ENCODE results near the gene TENT5A. TPM values are rescaled to one million over a fixed set of nuclear protein-coding genes. Genes with fewer than 3 reads are reported as not detected.

The TENT5A gene
- total RNA-seq, 1 donor from 2014 or later: 8.1 TPM

- Mint-ChIP-seq H3K36me3 (ENCODE audit: insufficient read depth) (no peaks in the 10 kb centered on the region), H3K27me3 (no peaks in the 10 kb centered on the region), H3K9me3 (ENCODE audit: low read depth) (no peaks in the 10 kb centered on the region), H3K4me3 (ENCODE audit: low read depth) (no peak overlapping the region), H3K27ac (no peak overlapping the region), H3K4me1 (ENCODE audit: low read depth) (peaks cover 18% of the 10 kb centered on the region)
- TF ChIP-seq CTCF (IDR thresholded peaks at IDR 0.05; ENCODE audit: unreplicated experiment): no peak
- DNase-seq (ENCODE audit: low spot score, unreplicated experiment): no peak
These were observed 4.2 kb upstream of the TENT5A start for GRCh38 chr6:81756690-81757089.

- no peaks in the 10 kb centered on the region for H3K36me3 Mint-ChIP-seq (ENCODE audit: insufficient read depth)
- H3K4me1 Mint-ChIP-seq (ENCODE audit: low read depth): peaks cover 18% of the 10 kb centered on the region
- no peak overlapping the region for H3K4me3 Mint-ChIP-seq (ENCODE audit: low read depth)
- DNase-seq (ENCODE audit: low spot score, unreplicated experiment): no peak
- no peak for TF ChIP-seq CTCF (IDR thresholded peaks at IDR 0.05; ENCODE audit: unreplicated experiment)
- H3K27ac Mint-ChIP-seq: no peak overlapping the region
- H3K27me3 Mint-ChIP-seq: no peaks in the 10 kb centered on the region
- no peaks in the 10 kb centered on the region for H3K9me3 Mint-ChIP-seq (ENCODE audit: low read depth)
These were observed 3.1 kb upstream of the TENT5A start for GRCh38 chr6:81755551-81755950.

- TF ChIP-seq CTCF (IDR thresholded peaks at IDR 0.05; ENCODE audit: unreplicated experiment): no peak
- no peaks in the 10 kb centered on the region for H3K27me3 Mint-ChIP-seq
- DNase-seq (ENCODE audit: low spot score, unreplicated experiment): no peak
- H3K4me1 Mint-ChIP-seq (ENCODE audit: low read depth): peaks cover 23% of the 10 kb centered on the region
- H3K9me3 Mint-ChIP-seq (ENCODE audit: low read depth): no peaks in the 10 kb centered on the region
- H3K36me3 Mint-ChIP-seq (ENCODE audit: insufficient read depth): peaks cover under 1% of the 10 kb centered on the region
- H3K4me3 Mint-ChIP-seq (ENCODE audit: low read depth): no peak overlapping the region
- H3K27ac Mint-ChIP-seq: no peak overlapping the region
These were observed 2.4 kb upstream of the TENT5A start for GRCh38 chr6:81754906-81755305.

- DNase-seq (ENCODE audit: low spot score, unreplicated experiment): peak; percentile 61
- H3K36me3 Mint-ChIP-seq (ENCODE audit: insufficient read depth): peaks cover 2% of the 10 kb centered on the region
- H3K27ac Mint-ChIP-seq: peak overlapping the region; percentile 99
- H3K4me1 Mint-ChIP-seq (ENCODE audit: low read depth): peaks cover 16% of the 10 kb centered on the region
- H3K27me3 Mint-ChIP-seq: no peaks in the 10 kb centered on the region
- TF ChIP-seq CTCF (IDR thresholded peaks at IDR 0.05; ENCODE audit: unreplicated experiment): peak; percentile 73
- no peaks in the 10 kb centered on the region for H3K9me3 Mint-ChIP-seq (ENCODE audit: low read depth)
- H3K4me3 Mint-ChIP-seq (ENCODE audit: low read depth): peak overlapping the region; percentile 94
These were observed 1.5 kb upstream of the TENT5A start for GRCh38 chr6:81753711-81754577.

- Mint-ChIP-seq H3K36me3 (ENCODE audit: insufficient read depth) (peaks cover 2% of the 10 kb centered on the region), H3K4me1 (ENCODE audit: low read depth) (peaks cover 15% of the 10 kb centered on the region), H3K27ac (peak overlapping the region; percentile 99), H3K4me3 (ENCODE audit: low read depth) (peak overlapping the region; percentile 94), H3K27me3 (no peaks in the 10 kb centered on the region), H3K9me3 (ENCODE audit: low read depth) (no peaks in the 10 kb centered on the region)
- peak; percentile 75 for DNase-seq (ENCODE audit: low spot score, unreplicated experiment)
- no peak for TF ChIP-seq CTCF (IDR thresholded peaks at IDR 0.05; ENCODE audit: unreplicated experiment)
These were observed 635 bp upstream of the TENT5A start for GRCh38 chr6:81752921-81753710.

Data from progenitor cell of endocrine pancreas (in vitro differentiated cells).